HG02870 (cell line): ENCODE measurements around the gene KCTD19.
A peak's percentile ranks its signal among the peaks of the same experiment; 100 is the strongest.

Experiments
- ATAC-seq: cut with Tn5 transposase; IDR thresholded peaks from one replicate; pipeline ENCODE4 v1.9.1; 2021; ENCODE audit warnings: mild to moderate bottlenecking, moderate library complexity; ENCODE audit not compliant: unreplicated experiment

Gene KCTD19

GRCh38 chr16:67246081-67246755 is 80.3 kb downstream of the KCTD19 start:
- ATAC-seq: no peak

DNA sequence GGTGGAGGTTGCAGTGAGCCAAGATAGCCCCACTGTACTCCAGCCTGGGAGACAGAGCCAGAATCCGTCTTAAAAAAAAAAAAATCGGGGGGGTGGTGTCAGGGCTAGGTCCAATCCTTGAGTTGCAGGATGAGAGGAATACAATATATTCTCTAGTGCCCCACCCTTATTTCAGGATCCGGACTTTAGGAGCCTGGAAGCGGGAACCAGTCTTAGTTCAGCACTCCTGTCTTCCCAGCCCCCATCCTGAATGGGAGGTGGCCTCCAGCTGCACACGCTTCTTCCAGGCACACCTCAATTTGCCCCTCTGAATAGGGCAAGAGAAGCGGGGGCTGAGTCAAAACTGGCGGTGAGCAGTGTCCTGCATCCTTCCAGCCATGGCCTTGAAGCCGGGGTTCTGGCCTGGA is 80.9 kb downstream of the KCTD19 start:
- no peak for ATAC-seq

DNA sequence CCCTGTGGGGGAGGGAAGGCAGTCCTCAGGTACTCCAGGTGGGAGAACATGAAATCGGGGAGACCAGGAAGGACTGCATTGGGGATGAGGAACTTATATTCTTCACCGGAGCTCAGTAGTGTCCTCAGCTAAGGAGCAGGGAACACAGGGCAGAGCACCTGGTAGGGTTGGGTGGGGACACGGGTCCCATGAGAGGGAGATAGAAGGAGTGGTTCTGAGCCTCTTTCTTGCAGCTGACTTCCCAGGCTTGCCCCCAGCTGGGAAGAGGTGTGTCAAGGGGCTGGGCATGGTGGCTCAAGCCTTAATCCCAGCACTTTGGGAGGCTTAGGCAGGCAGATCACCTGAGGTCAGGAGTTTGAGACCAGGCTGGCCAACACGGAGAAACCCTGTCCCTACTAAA is 81.4 kb downstream of the KCTD19 start:
- no peak for ATAC-seq

DNA sequence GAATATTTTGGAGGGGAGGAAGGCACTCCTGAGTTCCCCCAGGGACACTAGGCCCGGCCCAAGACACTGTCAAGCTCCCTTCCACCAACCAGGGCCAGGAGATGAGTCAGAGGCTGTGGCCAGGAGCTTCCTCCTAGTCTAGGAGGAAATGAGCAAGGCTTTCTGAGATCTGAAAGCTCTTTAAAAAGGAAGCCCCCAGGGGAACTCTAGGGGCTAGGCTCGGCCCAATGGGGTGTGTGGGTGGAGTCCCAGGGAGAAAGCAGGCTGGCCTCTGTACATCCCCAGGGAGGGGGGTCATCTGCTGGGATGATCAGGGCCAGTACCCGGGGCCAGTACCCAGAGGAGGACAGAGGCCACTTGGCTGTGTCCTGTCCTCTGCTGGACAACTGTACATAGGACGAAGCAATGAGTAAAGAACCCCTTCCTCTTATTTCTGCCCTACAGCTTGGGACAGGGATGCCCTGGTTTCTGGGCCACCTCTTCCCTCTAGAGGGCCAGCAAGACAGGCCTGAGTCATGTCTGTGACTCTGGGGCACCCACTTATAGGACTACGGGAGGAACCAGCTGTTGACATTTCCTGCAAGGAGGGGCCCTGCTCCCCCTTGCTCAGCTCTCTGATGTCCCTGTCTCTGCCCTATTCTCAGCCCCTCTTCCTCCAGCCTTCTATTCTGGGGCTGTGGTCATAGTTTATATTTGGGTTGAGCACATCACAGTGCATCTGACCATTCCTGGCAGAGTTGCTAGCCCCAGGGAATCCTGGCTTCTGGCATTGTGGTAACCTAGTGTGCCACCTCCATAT is 82.0 kb downstream of the KCTD19 start:
- ATAC-seq: peak; percentile 54

- ATAC-seq: no peak
These were observed 83.1 kb downstream of the KCTD19 start for GRCh38 chr16:67243481-67243880.

GRCh38 chr16:67242138-67242730 is 84.3 kb downstream of the KCTD19 start:
- ATAC-seq: no peak

- no peak for ATAC-seq
These were observed 85.3 kb downstream of the KCTD19 start for GRCh38 chr16:67241008-67241900.

- ATAC-seq: no peak
These were observed 86.0 kb downstream of the KCTD19 start for GRCh38 chr16:67240506-67240905.
